ENCODE data around the gene C11orf52. TPM values are rescaled to one million over a fixed set of nuclear protein-coding genes. Genes with fewer than 3 reads are reported as not detected.
A peak's percentile ranks its signal among the peaks of the same experiment; 100 is the strongest.

The C11orf52 gene
- total and polyA plus RNA-seq, 8 donors, result 3.9 to 43.4 (median 18.7) TPM; not detected in 1

GRCh38 chr11:111944651-111945051, 25.9 kb downstream of the C11orf52 start:
- H3K4me1 ChIP-seq, result peaks cover 9 to 45% (median 33%) of the 10 kb centered on the region in 4 donors
- peak overlapping the region in 4 of 5 donors; percentile 59 to 81 (median 72) for H3K27ac ChIP-seq
- WGBS, 5 donors, result 56 to 63% (median 58%) methylated on average over 5 of the region's 5 CpGs
- no peaks in the 10 kb centered on the region for H3K9me3 ChIP-seq
- H3K36me3 ChIP-seq, result no peaks in the 10 kb centered on the region
- H3K4me3 ChIP-seq, result no peak overlapping the region
- intact Hi-C loops (cut with DNase I; ENCODE audit: low total_unique reads), result no loop called here
- DNase-seq, result no peak
- TF ChIP-seq POLR2A (IDR thresholded peaks at IDR 0.05) (no peak), EP300 (IDR thresholded peaks at IDR 0.05) (no peak), CTCF (IDR thresholded peaks at IDR 0.05) (no peak), POLR2AphosphoS5 (IDR thresholded peaks at IDR 0.05) (peak in 1 of 3 donors; percentile 26)
- H3K27me3 ChIP-seq, result no peaks in the 10 kb centered on the region

GRCh38 chr11:111945198-111945597, 26.5 kb downstream of the C11orf52 start:
- 33 to 75% (median 46%) methylated on average over 1 of the region's 1 CpG for WGBS, 5 donors
- H3K36me3 ChIP-seq, result no peaks in the 10 kb centered on the region
- no peak overlapping the region for H3K4me3 ChIP-seq
- H3K27ac ChIP-seq, result peak overlapping the region in 4 of 5 donors; percentile 59 to 81 (median 72)
- no peaks in the 10 kb centered on the region for H3K27me3 ChIP-seq
- peaks cover 9 to 39% (median 28%) of the 10 kb centered on the region in 4 donors for H3K4me1 ChIP-seq
- TF ChIP-seq CTCF (IDR thresholded peaks at IDR 0.05) (no peak), POLR2A (IDR thresholded peaks at IDR 0.05) (no peak), EP300 (IDR thresholded peaks at IDR 0.05) (no peak), POLR2AphosphoS5 (IDR thresholded peaks at IDR 0.05) (no peak)
- intact Hi-C loops (cut with DNase I; ENCODE audit: low total_unique reads), result no loop called here
- no peak for DNase-seq
- H3K9me3 ChIP-seq, result no peaks in the 10 kb centered on the region

GRCh38 chr11:111946499-111946898, 27.8 kb downstream of the C11orf52 start:
- Histone ChIP-seq H3K36me3 (no peaks in the 10 kb centered on the region), H3K4me3 (no peak overlapping the region), H3K9me3 (no peaks in the 10 kb centered on the region), H3K27ac (peak overlapping the region; percentile 4 to 78 (median 20)), H3K4me1 (peaks cover 9 to 37% (median 27%) of the 10 kb centered on the region in 4 donors), H3K27me3 (no peaks in the 10 kb centered on the region)
- WGBS, 5 donors, result 32 to 56% (median 42%) methylated on average over 3 of the region's 3 CpGs
- intact Hi-C loops (cut with DNase I; ENCODE audit: low total_unique reads), result no loop called here
- DNase-seq, result peak in 1 of 2 donors; percentile 63
- TF ChIP-seq POLR2AphosphoS5 (IDR thresholded peaks at IDR 0.05) (no peak), CTCF (IDR thresholded peaks at IDR 0.05) (no peak), POLR2A (IDR thresholded peaks at IDR 0.05) (no peak), EP300 (IDR thresholded peaks at IDR 0.05) (no peak)

GRCh38 chr11:111947143-111947542, 28.4 kb downstream of the C11orf52 start:
- TF ChIP-seq POLR2AphosphoS5 (IDR thresholded peaks at IDR 0.05) (no peak), EP300 (IDR thresholded peaks at IDR 0.05) (no peak), POLR2A (IDR thresholded peaks at IDR 0.05) (no peak), CTCF (IDR thresholded peaks at IDR 0.05) (no peak)
- Histone ChIP-seq H3K36me3 (no peaks in the 10 kb centered on the region), H3K4me1 (peaks cover 9 to 37% (median 27%) of the 10 kb centered on the region in 4 donors), H3K9me3 (no peaks in the 10 kb centered on the region), H3K27me3 (no peaks in the 10 kb centered on the region), H3K4me3 (no peak overlapping the region), H3K27ac (peak overlapping the region in 4 of 5 donors; percentile 4 to 78 (median 40))
- no peak for DNase-seq
- intact Hi-C loops (cut with DNase I; ENCODE audit: low total_unique reads), result no loop called here

Data from stomach (tissue), 9 donors.